OCI-LY7 (cell line): Measurements from ENCODE around the gene ATP6V0E2.

ENCODE experiments used
- CTCF ChIP-seq: fragments of 200-600 bp; sonication (generic); conservative IDR thresholded peaks from 2 replicates; pipeline ENCODE4 v1.5.1; 2014; ENCODE audit warnings: mild to moderate bottlenecking, antibody characterized with exemption, low read length, moderate library complexity, mixed read lengths
- EZH2phosphoT487 ChIP-seq: fragments of 200-600 bp; sonication (generic); IDR thresholded peaks from 2 replicates; pipeline ENCODE4 v1.6.1; 2018; ENCODE audit warnings: low read depth, borderline replicate concordance, mild to moderate bottlenecking, mixed run types, antibody characterized with exemption, low read length, moderate library complexity, mixed read lengths

GRCh38 chr7:149861728-149862045, 12.1 kb upstream of the ATP6V0E2 start:
- TF ChIP-seq CTCF (no peak), EZH2phosphoT487 (no peak)
